Neural cell (in vitro differentiated cells): Measurements from ENCODE around the gene PADI3. TPM values are rescaled to one million over a fixed set of nuclear protein-coding genes. Genes with fewer than 3 reads are reported as not detected.
A peak's percentile ranks its signal among the peaks of the same experiment; 100 is the strongest.
"Not testable (repeated sequence)": the region's sequence is repeated elsewhere in the genome, so short reads cannot be mapped to it uniquely, and the experiment has no call there.

ENCODE experiments used
- H2AFZ ChIP-seq: fragments of 200-600, 300-800 bp; sonication (generic), shearing (Covaris generic); 2 replicates; pipeline ENCODE4 v1.6.0; 2014; ENCODE audit warnings: low read depth, mild to moderate bottlenecking, antibody characterized with exemption, low read length, moderate library complexity
- H3F3A ChIP-seq: fragments of 200-600 bp; shearing (Covaris generic); 2 replicates; pipeline ENCODE4 v1.6.1; 2016; ENCODE audit warnings: mild to moderate bottlenecking, moderate library complexity, mixed read lengths, antibody characterized with exemption, low read length; ENCODE audit not compliant: insufficient read depth, poor library complexity, severe bottlenecking
- H3K27ac ChIP-seq: fragments of 200-600, 300-800 bp; sonication (generic), shearing (Covaris generic); 2 replicates; pipeline ENCODE4 v1.5.1; 2014; ENCODE audit warnings: mild to moderate bottlenecking, low read length, moderate library complexity
- H3K27me3 ChIP-seq: fragments of 300-800, 200-600 bp; sonication (generic), shearing (Covaris generic); 2 replicates; pipeline ENCODE4 v1.6.0; 2014; ENCODE audit warnings: mild to moderate bottlenecking, low read depth, low read length, moderate library complexity; ENCODE audit not compliant: insufficient read depth
- H3K36me3 ChIP-seq: fragments of 300-800, 200-600 bp; sonication (generic), shearing (Covaris generic); 2 replicates; pipeline ENCODE4 v1.5.1; 2014; ENCODE audit warnings: mild to moderate bottlenecking, antibody characterized with exemption, low read length, moderate library complexity; ENCODE audit not compliant: insufficient read depth
- H3K4me2 ChIP-seq: fragments of 300-800, 200-600 bp; sonication (generic), shearing (Covaris generic); 2 replicates; pipeline ENCODE4 v1.6.0; 2014; ENCODE audit warnings: mild to moderate bottlenecking, low read length
- H3K4me3 ChIP-seq: fragments of 300-800, 200-600 bp; sonication (generic), shearing (Covaris generic); 2 replicates; pipeline ENCODE4 v1.5.1; 2014; ENCODE audit warnings: mild to moderate bottlenecking, low read length, moderate library complexity
- H3K79me2 ChIP-seq: fragments of 200-600 bp; shearing (Covaris generic); replicated peaks from 2 replicates; pipeline ENCODE4 v1.6.0; 2014; ENCODE audit warnings: mild to moderate bottlenecking, low read length, moderate library complexity; ENCODE audit not compliant: insufficient read depth
- H3K9ac ChIP-seq: fragments of 300-800, 200-600 bp; sonication (generic), shearing (Covaris generic); 2 replicates; pipeline ENCODE4 v1.6.1; 2016; ENCODE audit warnings: mild to moderate bottlenecking, low read length, mixed read lengths
- H3K9me2 ChIP-seq: fragments of 200-600 bp; shearing (Covaris generic); 2 replicates; pipeline ENCODE4 v1.6.1; 2016; ENCODE audit warnings: mild to moderate bottlenecking, low read length, mixed read lengths; ENCODE audit not compliant: insufficient read depth
- H3K9me3 ChIP-seq: fragments of 200-600, 300-800 bp; sonication (generic), shearing (Covaris generic); 2 replicates; pipeline ENCODE4 v1.6.1; 2016; ENCODE audit warnings: mild to moderate bottlenecking, mixed run types, low read length, moderate library complexity, mixed read lengths
- H4K20me1 ChIP-seq: fragments of 200-600 bp; shearing (Covaris generic); 2 replicates; pipeline ENCODE4 v1.6.1; 2016; ENCODE audit warnings: mild to moderate bottlenecking, mixed run types; ENCODE audit not compliant: insufficient read depth
- CTCF ChIP-seq: fragments of 450-650 bp; IDR thresholded peaks from 2 replicates; pipeline ENCODE4 v1.5.1; 2014; ENCODE audit warnings: antibody characterized with exemption, mild to moderate bottlenecking, moderate library complexity; ENCODE audit not compliant: poor library complexity, severe bottlenecking
- EP300 ChIP-seq: fragments of 450-650 bp; conservative IDR thresholded peaks from 2 replicates; pipeline ENCODE4 v1.6.1; 2014; ENCODE audit warnings: antibody characterized with exemption, mild to moderate bottlenecking, moderate library complexity; ENCODE audit not compliant: poor library complexity, severe bottlenecking
- EZH2 ChIP-seq: fragments of 200-600, 300-800 bp; shearing (Covaris generic), sonication (generic); IDR thresholded peaks from 2 replicates; pipeline ENCODE4 v1.6.1; 2014; ENCODE audit warnings: antibody characterized with exemption, low read length, borderline replicate concordance, mild to moderate bottlenecking; ENCODE audit not compliant: insufficient read depth, poor library complexity, severe bottlenecking
- MXI1 ChIP-seq: fragments of 450-650 bp; conservative IDR thresholded peaks from 2 replicates; pipeline ENCODE4 v1.6.1; 2014; ENCODE audit warnings: antibody characterized with exemption, mild to moderate bottlenecking; ENCODE audit not compliant: poor library complexity, severe bottlenecking
- POLR2AphosphoS5 ChIP-seq: IDR thresholded peaks from 2 replicates; pipeline ENCODE4 v1.6.1; 2012
- RAD21 ChIP-seq: fragments of 450-650 bp; conservative IDR thresholded peaks from 2 replicates; pipeline ENCODE4 v1.6.1; 2014; ENCODE audit warnings: antibody characterized with exemption, mild to moderate bottlenecking, moderate library complexity
- REST ChIP-seq: IDR thresholded peaks from 2 replicates; pipeline ENCODE4 v1.6.1; 2012; ENCODE audit warnings: borderline replicate concordance
- SMC3 ChIP-seq: fragments of 450-650 bp; conservative IDR thresholded peaks from 2 replicates; pipeline ENCODE4 v1.6.1; 2014; ENCODE audit warnings: antibody characterized with exemption, mild to moderate bottlenecking, moderate library complexity; ENCODE audit not compliant: poor library complexity
- TAF1 ChIP-seq: IDR thresholded peaks from 2 replicates; pipeline ENCODE4 v1.6.1; 2012; ENCODE audit warnings: low read depth
- polyA plus RNA-seq: library from polyadenylated mRNA; depleted of rRNA; stranded (reverse); fragments of >200 nt; gene quantifications from 2 replicates; pipeline ENCODE4 v1.2.3, GENCODE V29; 2014

Gene PADI3
- polyA plus RNA-seq, 1 donor from 2014 or later: not detected

DNA sequence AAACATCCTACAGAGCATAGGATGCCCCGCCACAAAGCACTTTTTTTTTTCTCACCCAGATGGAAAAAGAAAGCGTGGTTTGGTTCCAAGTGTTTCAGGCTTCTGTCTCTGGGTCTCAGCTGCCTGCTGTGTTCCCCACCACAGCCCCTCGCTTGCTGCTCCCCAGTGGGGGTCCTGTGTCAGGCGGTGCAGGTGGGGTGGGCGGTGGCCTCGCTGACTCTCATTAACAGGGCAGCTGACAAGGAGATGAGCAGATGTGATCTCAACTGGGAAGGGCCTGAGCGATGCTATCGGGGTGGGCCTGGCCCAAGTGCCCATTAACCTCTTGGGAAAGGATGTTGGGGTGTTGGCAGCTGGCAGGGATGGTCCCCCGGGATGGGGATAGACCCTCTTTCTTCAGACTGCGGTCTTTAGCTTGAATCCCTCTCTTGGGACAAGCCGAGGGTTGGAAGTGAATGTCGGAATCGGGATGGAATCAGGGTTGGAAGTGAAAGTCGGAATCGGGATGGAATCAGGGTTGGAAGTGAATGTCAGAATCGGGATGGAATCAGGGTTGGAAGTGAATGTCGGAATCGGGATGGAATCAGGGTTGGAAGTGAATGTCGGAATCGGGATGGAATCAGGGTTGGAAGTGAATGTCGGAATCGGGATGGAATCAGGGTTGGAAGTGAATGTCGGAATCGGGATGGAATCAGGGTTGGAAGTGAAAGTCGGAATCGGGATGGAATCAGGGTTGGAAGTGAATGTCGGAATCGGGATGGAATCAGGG is 7.7 kb upstream of the PADI3 start:
- H3F3A ChIP-seq, H3K9me2 ChIP-seq, H3K27me3 ChIP-seq, H3K79me2 ChIP-seq, H3K4me2 ChIP-seq, H2AFZ ChIP-seq, H3K9ac ChIP-seq, H3K4me3 ChIP-seq, H3K36me3 ChIP-seq, H3K27ac ChIP-seq, H4K20me1 ChIP-seq, H3K9me3 ChIP-seq: not testable (repeated sequence)
- TF ChIP-seq REST: peak; percentile 49

GRCh38 chr1:17241780-17242074 is 7.2 kb upstream of the PADI3 start:
- not testable (repeated sequence) for H4K20me1 ChIP-seq, H3K9me3 ChIP-seq, H3K27ac ChIP-seq, H3K36me3 ChIP-seq, H3K27me3 ChIP-seq, H3K79me2 ChIP-seq, H3F3A ChIP-seq, H3K9me2 ChIP-seq, H3K9ac ChIP-seq, H3K4me2 ChIP-seq, H2AFZ ChIP-seq, H3K4me3 ChIP-seq

GRCh38 chr1:17243274-17243673 is 5.6 kb upstream of the PADI3 start:
- no peak overlapping the region for H3K4me2 ChIP-seq
- no peaks in the 10 kb centered on the region for H3K9me2 ChIP-seq
- no peaks in the 10 kb centered on the region for H3K36me3 ChIP-seq
- H3K4me3 ChIP-seq: no peak overlapping the region
- H3K79me2 ChIP-seq: no peaks in the 10 kb centered on the region
- no peaks in the 10 kb centered on the region for H3F3A ChIP-seq
- no peaks in the 10 kb centered on the region for H4K20me1 ChIP-seq
- TF ChIP-seq REST (no peak), RAD21 (no peak), EP300 (no peak), POLR2AphosphoS5 (no peak), TAF1 (no peak), SMC3 (no peak), EZH2 (no peak), CTCF (no peak), MXI1 (no peak)
- no peak overlapping the region for H3K9ac ChIP-seq
- no peaks in the 10 kb centered on the region for H3K9me3 ChIP-seq
- no peak overlapping the region for H2AFZ ChIP-seq
- no peak overlapping the region for H3K27ac ChIP-seq
- no peaks in the 10 kb centered on the region for H3K27me3 ChIP-seq
